ENCODE data around the gene DSCAML1. TPM values are rescaled to one million over a fixed set of nuclear protein-coding genes. Genes with fewer than 3 reads are reported as not detected.

The DSCAML1 gene
- total and polyA plus RNA-seq, 10 of the 15 experiments (the other 5 are each of a cell fraction or from before 2014, with no cell fraction given), result 0.03 to 0.18 (median 0.06) TPM; not detected in 1

GRCh38 chr11:117547195-117547850, 249.7 kb downstream of the DSCAML1 start:
- no peak for FAIRE-seq
- POLR2A ChIA-PET, result no interaction called here

More at GRCh38 chr11:117547195-117547850, 249.7 kb downstream of the DSCAML1 start:
- no TSS peak for BruUV-seq (replicated peaks)
- RAD21 ChIA-PET (ENCODE audit: unreplicated experiment), result no interaction called here
- Histone ChIP-seq H3K27me3 (replicated peaks in 1 of 2; ENCODE audit: control insufficient read depth in 2 of 2, insufficient read depth in 2 of 2, low read length in 1 of 2) (peaks cover 2 to 4% of the 10 kb centered on the region in 2 experiments; a peak in 1 of 4 replicates), H3K9me3 (replicated peaks; ENCODE audit: control insufficient read depth, insufficient read depth, low read length) (no peaks in the 10 kb centered on the region), H3K4me2 (ENCODE audit: control insufficient read depth, insufficient read depth) (no peak overlapping the region), H3K27ac (ENCODE audit: control insufficient read depth, insufficient read depth) (no peak overlapping the region), H4K20me1 (ENCODE audit: control insufficient read depth, insufficient read depth) (no peaks in the 10 kb centered on the region; the same call in 1 of the 2 replicates), H2AFZ (ENCODE audit: control insufficient read depth, low read depth, low read length) (no peak overlapping the region), H3K9ac (ENCODE audit: control insufficient read depth, insufficient read depth, low read length) (no peak overlapping the region), H3K36me3 (ENCODE audit: control insufficient read depth in 2 of 2, insufficient read depth in 2 of 2, low read length in 1 of 2) (no peaks in the 10 kb centered on the region), H3K4me1 (ENCODE audit: control insufficient read depth, insufficient read depth, low read length) (no peaks in the 10 kb centered on the region), H3K4me3 (no peak overlapping the region), H3K79me2 (ENCODE audit: control insufficient read depth, insufficient read depth, low read length) (no peaks in the 10 kb centered on the region)
- SMC1A ChIA-PET (ENCODE audit: uncharacterized antibody, unreplicated experiment), result interaction anchor here (0.6 to 1.6 kb wide), 2 partner anchors 112 to 121 kb away, joined by 3 to 5 read pairs; no protein-coding TSS in a partner anchor
- ATAC-seq, result no peak
- intact Hi-C loops (cut with micrococcal nuclease; ENCODE audit: unreplicated experiment) (no loop called here), in situ Hi-C loops (cut with MboI) (no loop called here)
- CTCF ChIA-PET, result no interaction called here
- no peak for DNase-seq (ENCODE audit: low read depth, low spot score)
- TF ChIP-seq TBL1XR1 (IDR thresholded peaks at IDR 0.05; ENCODE audit: low read depth, low read length) (no peak), REST (IDR thresholded peaks at IDR 0.05; ENCODE audit: low read depth, low read length) (no peak), JUND (IDR thresholded peaks at IDR 0.05; ENCODE audit: low read depth, low read length) (no peak), PBX3 (IDR thresholded peaks at IDR 0.05; ENCODE audit: insufficient replicate concordance, low read depth, low read length) (no peak), RUNX3 (IDR thresholded peaks at IDR 0.05; ENCODE audit: low read length) (no peak), BMI1 (IDR thresholded peaks at IDR 0.05; ENCODE audit: borderline replicate concordance) (no peak), IKZF2 (IDR thresholded peaks at IDR 0.05) (no peak), SMAD5 (IDR thresholded peaks at IDR 0.05; ENCODE audit: low read depth) (no peak), CREM (IDR thresholded peaks at IDR 0.05; ENCODE audit: low read depth) (no peak), CEBPZ (IDR thresholded peaks at IDR 0.05; ENCODE audit: low read depth, low read length) (no peak), NBN (IDR thresholded peaks at IDR 0.05) (no peak), ZNF24 (IDR thresholded peaks at IDR 0.05) (no peak), IRF4 (IDR thresholded peaks at IDR 0.05; ENCODE audit: low read depth, low read length) (no peak), LARP7 (IDR thresholded peaks at IDR 0.05) (no peak), MXI1 (IDR thresholded peaks at IDR 0.05; ENCODE audit: low read depth, low read length) (no peak), CBX5 (IDR thresholded peaks at IDR 0.05; ENCODE audit: low read depth) (no peak), ASH2L (IDR thresholded peaks at IDR 0.05; ENCODE audit: borderline replicate concordance, low read depth) (no peak)
- 57% methylated on average over 16 of the region's 16 CpGs for whole genome bisulfite sequencing (ENCODE audit: insufficient coverage, insufficient replicate concordance, low lambda C conversion rate, missing lambda C conversion rate)

Measured in GM12878 (cell line).